Trophoblast cell (in vitro differentiated cells and primary cell): ENCODE data around the gene SRCAP.
A peak's percentile ranks its signal among the peaks of the same experiment; 100 is the strongest.

ENCODE experiments used
- DNase-seq, 2 donors: peaks; one replicate each; pipeline ENCODE4 v3.0.0-alpha.2; 2016
- H2AFZ ChIP-seq: 2 replicates; pipeline ENCODE4 v1.6.1; 2013; ENCODE audit warnings: low read length, moderate library complexity, mild to moderate bottlenecking; ENCODE audit not compliant: insufficient read depth, poor library complexity
- H2AK5ac ChIP-seq: 2 replicates; pipeline ENCODE4 v1.6.1; 2013; ENCODE audit warnings: mild to moderate bottlenecking, low read length
- H2BK120ac ChIP-seq: 2 replicates; pipeline ENCODE4 v1.6.1; 2013; ENCODE audit warnings: low read length, mild to moderate bottlenecking, moderate library complexity; ENCODE audit not compliant: insufficient read depth, poor library complexity
- H2BK12ac ChIP-seq: 2 replicates; pipeline ENCODE4 v1.6.1; 2013; ENCODE audit warnings: mild to moderate bottlenecking, low read length, moderate library complexity
- H2BK5ac ChIP-seq: 2 replicates; pipeline ENCODE4 v1.6.1; 2013; ENCODE audit warnings: low read length, low read depth, moderate library complexity, mild to moderate bottlenecking; ENCODE audit not compliant: poor library complexity
- H3K14ac ChIP-seq: 2 replicates; pipeline ENCODE4 v1.6.1; 2013; ENCODE audit warnings: mild to moderate bottlenecking, low read length
- H3K18ac ChIP-seq: 2 replicates; pipeline ENCODE4 v1.6.1; 2013; ENCODE audit warnings: mild to moderate bottlenecking, low read length
- H3K23ac ChIP-seq: 2 replicates; pipeline ENCODE4 v1.6.1; 2013; ENCODE audit warnings: low read length
- H3K27ac ChIP-seq: 2 replicates; pipeline ENCODE4 v1.5.1; 2013; ENCODE audit warnings: low read depth, mild to moderate bottlenecking, inconsistent platforms, low read length, moderate library complexity
- H3K27me3 ChIP-seq: 2 replicates; pipeline ENCODE4 v1.6.1; 2013; ENCODE audit warnings: inconsistent platforms, mild to moderate bottlenecking, low read length, moderate library complexity; ENCODE audit not compliant: insufficient read depth
- H3K36me3 ChIP-seq, 2 experiments: 1 replicate in 1 of 2; 2 replicates in 1 of 2; pipeline ENCODE4 v1.6.1; 2013; ENCODE audit warnings: low read length in 2 of 2, mild to moderate bottlenecking in 2 of 2, moderate library complexity in 1 of 2; ENCODE audit not compliant: insufficient read depth in 2 of 2, control insufficient read depth in 1 of 2
- H3K4ac ChIP-seq: 2 replicates; pipeline ENCODE4 v1.6.1; 2013; ENCODE audit warnings: low read depth, mild to moderate bottlenecking, low read length, moderate library complexity
- H3K4me1 ChIP-seq, 2 experiments: 1 replicate in 1 of 2; 2 replicates in 1 of 2; pipeline ENCODE4 v1.6.1; 2013; ENCODE audit warnings: low read length in 2 of 2, mild to moderate bottlenecking in 2 of 2, moderate library complexity in 1 of 2; ENCODE audit not compliant: insufficient read depth in 2 of 2, control insufficient read depth in 1 of 2
- H3K4me2 ChIP-seq: 2 replicates; pipeline ENCODE4 v1.6.1; 2013; ENCODE audit warnings: inconsistent platforms, mild to moderate bottlenecking, low read length, moderate library complexity
- H3K4me3 ChIP-seq: 2 replicates; pipeline ENCODE4 v1.5.1; 2013; ENCODE audit warnings: mild to moderate bottlenecking, low read depth, low read length, inconsistent platforms
- H3K79me1 ChIP-seq: one replicate; pipeline ENCODE4 v1.6.1; 2013; ENCODE audit warnings: low read length
- H3K79me2 ChIP-seq: 2 replicates; pipeline ENCODE4 v1.6.1; 2013; ENCODE audit warnings: low read length, mild to moderate bottlenecking; ENCODE audit not compliant: control insufficient read depth, insufficient read depth, poor library complexity
- H3K9ac ChIP-seq: 2 replicates; pipeline ENCODE4 v1.6.1; 2013; ENCODE audit warnings: mild to moderate bottlenecking, low read length
- H3K9me3 ChIP-seq: 2 replicates; pipeline ENCODE4 v1.6.1; 2013; ENCODE audit warnings: low read depth, mild to moderate bottlenecking, control low read depth, inconsistent platforms, low read length; ENCODE audit not compliant: insufficient read depth
- H4K12ac ChIP-seq: 2 replicates; pipeline ENCODE4 v1.6.1; 2013; ENCODE audit warnings: low read depth, mild to moderate bottlenecking, low read length, moderate library complexity
- H4K8ac ChIP-seq: 2 replicates; pipeline ENCODE4 v1.6.1; 2013; ENCODE audit warnings: low read depth, mild to moderate bottlenecking, low read length, moderate library complexity
- H4K91ac ChIP-seq: one replicate; pipeline ENCODE4 v1.6.1; 2013; ENCODE audit warnings: low read depth, mild to moderate bottlenecking, low read length, moderate library complexity
- WGBS: extraction: QIAGEN DNeasy Blood & Tissue Kit; methylation state at CpG from one replicate; pipeline ENCODE4 v1.1.7; 2013; ENCODE audit warnings: missing lambda C conversion rate; ENCODE audit not compliant: insufficient read length, insufficient coverage; ENCODE audit errors: extremely low coverage; 5-methylcytosine and 5-hydroxymethylcytosine counted together

SRCAP gene

DNA sequence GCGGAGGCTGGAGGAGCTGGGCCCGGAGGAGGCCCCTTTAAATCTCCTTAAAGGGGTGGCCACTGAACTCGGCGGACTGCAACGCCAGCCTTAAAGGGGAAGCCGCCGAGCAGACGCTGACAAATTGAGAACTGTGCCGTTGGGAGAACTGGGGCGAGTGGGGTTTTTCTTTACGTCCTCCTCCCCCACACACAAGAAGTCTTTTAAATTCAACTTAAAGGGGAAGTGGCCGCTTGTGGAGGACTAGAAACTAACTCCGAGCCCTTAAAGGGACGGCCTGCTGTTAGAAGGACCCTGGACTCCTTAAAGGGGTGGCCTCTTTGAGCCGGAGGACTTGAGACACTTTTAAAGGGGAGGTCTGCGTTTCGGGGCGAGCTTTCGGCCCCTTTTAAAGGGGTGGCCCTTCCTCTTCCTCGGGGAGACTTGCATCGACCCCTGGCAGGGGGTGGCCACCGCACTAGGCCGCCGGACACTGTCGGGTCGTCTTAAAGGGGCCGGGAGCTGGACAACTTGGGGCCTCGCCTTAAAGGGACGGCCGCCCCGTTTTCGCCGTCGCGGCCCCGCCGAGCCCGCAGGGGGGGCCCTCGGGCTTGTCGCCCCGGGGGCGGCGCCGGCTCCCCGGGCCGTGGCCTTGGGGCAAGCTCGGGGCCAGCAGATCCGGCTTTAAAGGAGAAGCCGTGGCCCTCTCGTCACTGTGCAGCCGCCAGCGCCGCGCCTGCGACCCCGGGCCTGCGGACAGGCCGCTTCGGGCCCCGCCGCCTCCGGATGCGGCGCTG, 40.1 kb upstream of the SRCAP start:
- peak overlapping the region; percentile 82 for H4K12ac ChIP-seq
- H4K8ac ChIP-seq = peak overlapping the region; percentile 89
- peaks cover 3% of the 10 kb centered on the region for H3K9me3 ChIP-seq
- no CpG with 5 or more reads among the region's 64 CpGs for WGBS
- H2BK5ac ChIP-seq = peak overlapping the region; percentile 90
- peaks cover 49 to 55% of the 10 kb centered on the region in 2 experiments for H3K36me3 ChIP-seq
- peak overlapping the region; percentile 77 for H4K91ac ChIP-seq
- H3K79me2 ChIP-seq = peaks cover 18% of the 10 kb centered on the region
- no peak overlapping the region for H2BK12ac ChIP-seq
- H2AK5ac ChIP-seq = peak overlapping the region; percentile 41
- H3K27ac ChIP-seq = peak overlapping the region; percentile 99
- H2BK120ac ChIP-seq = peak overlapping the region; percentile 69
- DNase-seq = peak; percentile 98 to 99
- H3K18ac ChIP-seq = peak overlapping the region; percentile 62
- H3K4me2 ChIP-seq = peak overlapping the region; percentile 92
- peak overlapping the region; percentile 81 for H3K9ac ChIP-seq
- peaks cover 22% of the 10 kb centered on the region for H3K79me1 ChIP-seq
- no peak overlapping the region for H3K23ac ChIP-seq
- no peaks in the 10 kb centered on the region for H3K27me3 ChIP-seq
- H3K4ac ChIP-seq = peak overlapping the region; percentile 62
- peak overlapping the region; percentile 95 for H3K4me3 ChIP-seq
- H3K14ac ChIP-seq = peak overlapping the region; percentile 78
- peaks cover 16 to 18% of the 10 kb centered on the region in 2 experiments for H3K4me1 ChIP-seq
- peak overlapping the region; percentile 50 for H2AFZ ChIP-seq

DNA sequence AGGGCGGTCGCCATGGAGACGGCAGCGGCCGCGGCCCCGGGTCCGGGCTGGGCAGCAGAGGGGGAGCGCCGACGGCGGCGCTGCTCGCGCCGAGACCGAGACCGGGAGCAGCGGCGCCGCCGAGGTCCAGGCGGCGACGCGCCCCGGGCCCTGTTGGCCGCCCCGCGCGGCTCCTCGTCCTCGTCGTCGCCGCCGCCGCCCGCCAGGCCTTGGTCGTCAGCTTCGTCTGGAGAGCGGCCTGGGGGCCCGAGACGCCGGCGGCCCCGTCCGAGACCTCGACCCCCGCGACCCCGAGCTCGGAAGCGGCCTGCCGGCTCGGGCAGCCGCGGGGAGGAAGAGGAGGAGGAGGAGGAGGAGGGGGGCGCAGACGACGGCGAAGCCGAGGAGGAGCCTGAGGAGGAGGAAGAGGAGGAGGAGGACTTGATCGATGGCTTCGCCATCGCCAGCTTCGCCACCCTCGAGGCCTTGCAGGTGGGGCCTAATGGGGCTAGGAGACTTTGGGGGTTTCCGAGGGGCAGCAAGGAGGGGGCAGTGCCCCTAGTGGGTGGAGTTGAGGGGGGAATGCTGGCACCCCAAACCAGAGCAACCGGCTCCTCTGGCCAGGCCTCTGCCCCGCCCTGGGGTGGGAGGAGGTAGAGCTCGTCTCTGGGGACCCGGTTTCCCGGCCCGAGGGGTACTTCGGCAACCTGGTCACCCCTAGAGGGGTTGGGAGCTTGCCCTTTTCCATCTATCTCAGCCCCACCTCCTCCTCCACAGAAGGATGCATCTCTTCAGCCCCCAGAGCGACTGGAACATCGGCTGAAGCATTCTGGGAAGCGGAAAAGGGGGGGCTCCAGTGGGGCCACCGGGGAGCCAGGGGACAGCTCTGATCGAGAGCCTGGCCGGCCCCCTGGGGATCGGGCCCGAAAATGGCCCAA, 39.2 kb upstream of the SRCAP start:
- Histone ChIP-seq H3K27ac (peak overlapping the region; percentile 99), H2BK5ac (peak overlapping the region; percentile 90), H3K36me3 (peaks cover 49 to 55% of the 10 kb centered on the region in 2 experiments), H3K27me3 (no peaks in the 10 kb centered on the region), H3K18ac (peak overlapping the region; percentile 62), H2BK12ac (no peak overlapping the region), H3K4ac (peak overlapping the region; percentile 81), H3K79me2 (peaks cover 18% of the 10 kb centered on the region), H3K4me3 (peak overlapping the region; percentile 95), H3K14ac (peak overlapping the region; percentile 78), H3K9ac (peak overlapping the region; percentile 81), H2AK5ac (peak overlapping the region; percentile 41), H2BK120ac (peak overlapping the region; percentile 69), H4K8ac (peak overlapping the region; percentile 89), H2AFZ (peak overlapping the region; percentile 50), H3K4me2 (peak overlapping the region; percentile 92), H4K12ac (peak overlapping the region; percentile 82), H3K79me1 (peaks cover 22% of the 10 kb centered on the region), H3K9me3 (peaks cover 3% of the 10 kb centered on the region), H4K91ac (peak overlapping the region; percentile 77), H3K23ac (no peak overlapping the region), H3K4me1 (peaks cover 16 to 18% of the 10 kb centered on the region in 2 experiments)
- no CpG with 5 or more reads among the region's 84 CpGs for WGBS
- DNase-seq = peak in 1 of 2 donors; percentile 21

DNA sequence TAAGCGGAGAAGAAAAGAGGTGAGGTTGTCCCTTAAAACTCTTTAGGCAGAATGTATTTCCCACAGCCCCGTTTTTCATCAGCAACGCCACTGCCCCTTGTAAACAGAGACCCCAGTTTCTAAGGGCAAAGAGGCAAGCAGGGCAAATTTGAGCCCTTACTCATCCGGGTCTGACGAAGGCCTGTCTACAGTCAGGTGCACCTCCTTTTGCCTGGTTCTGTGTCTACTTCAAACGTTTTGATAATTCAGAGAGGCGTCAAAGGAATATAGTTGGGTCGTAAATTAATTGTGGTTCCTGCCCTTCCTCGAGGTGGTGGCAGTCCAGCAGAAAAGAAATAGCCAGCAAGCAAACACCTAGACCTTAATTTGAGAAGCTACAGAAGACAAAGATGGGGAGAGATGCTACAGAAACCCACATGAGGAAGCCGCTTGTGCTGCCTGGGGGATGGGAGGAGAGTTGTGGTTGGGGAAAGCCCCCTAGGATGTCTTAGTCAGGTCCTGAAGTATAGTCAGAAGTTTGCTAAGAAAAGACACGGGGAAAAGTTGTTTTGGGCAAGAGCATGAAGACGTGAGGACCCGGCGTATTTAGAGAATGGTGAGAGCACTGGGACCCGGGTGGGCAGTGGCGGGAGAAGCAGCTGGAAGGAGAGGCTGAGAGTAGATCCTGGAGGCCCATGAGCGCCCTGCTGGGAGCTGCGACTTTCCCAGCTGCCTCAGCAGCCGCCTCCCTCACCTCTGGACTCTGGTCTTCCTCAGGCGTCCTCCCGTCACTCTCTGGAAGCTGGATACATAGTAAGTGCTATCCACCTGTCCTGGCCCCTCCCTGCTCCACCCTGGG, 38.3 kb upstream of the SRCAP start:
- Histone ChIP-seq H3K14ac (peak overlapping the region; percentile 78), H3K79me2 (peaks cover 18% of the 10 kb centered on the region), H3K27ac (no peak overlapping the region), H3K79me1 (peaks cover 22% of the 10 kb centered on the region), H3K4me1 (peaks cover 16 to 18% of the 10 kb centered on the region in 2 experiments), H2BK120ac (peak overlapping the region; percentile 69), H3K18ac (peak overlapping the region; percentile 37), H4K12ac (no peak overlapping the region), H3K36me3 (peaks cover 49 to 55% of the 10 kb centered on the region in 2 experiments), H3K9me3 (peaks cover 3% of the 10 kb centered on the region), H4K8ac (no peak overlapping the region), H3K27me3 (no peaks in the 10 kb centered on the region), H2BK12ac (no peak overlapping the region), H3K4me2 (peak overlapping the region; percentile 92), H2AK5ac (no peak overlapping the region), H3K9ac (no peak overlapping the region), H3K4me3 (peak overlapping the region; percentile 95), H4K91ac (peak overlapping the region; percentile 77), H3K4ac (peak overlapping the region; percentile 81), H2BK5ac (no peak overlapping the region), H3K23ac (no peak overlapping the region), H2AFZ (no peak overlapping the region)
- whole genome bisulfite sequencing = no CpG with 5 or more reads among the region's 21 CpGs
- peak in 1 of 2 donors; percentile 13 for DNase-seq

DNA sequence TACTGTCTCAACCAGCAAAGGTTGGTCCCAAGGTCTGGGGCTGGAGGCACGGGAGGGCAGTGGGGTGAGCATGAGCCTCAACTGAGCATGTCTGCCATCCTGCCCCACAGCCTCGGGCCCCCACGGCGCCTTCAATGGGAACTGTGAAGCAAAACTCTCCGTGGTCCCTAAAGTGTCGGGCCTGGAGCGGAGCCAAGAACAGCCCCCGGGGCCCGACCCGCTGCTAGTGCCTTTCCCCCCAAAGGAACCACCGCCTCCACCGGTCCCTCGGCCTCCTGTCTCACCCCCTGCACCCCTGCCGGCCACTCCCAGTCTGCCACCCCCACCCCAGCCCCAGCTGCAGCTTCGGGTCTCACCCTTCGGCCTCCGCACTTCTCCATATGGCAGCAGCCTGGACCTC, 36.5 kb upstream of the SRCAP start:
- Histone ChIP-seq H3K27me3 (no peaks in the 10 kb centered on the region), H2AFZ (no peak overlapping the region), H3K9ac (no peak overlapping the region), H2BK120ac (no peak overlapping the region), H2AK5ac (no peak overlapping the region), H3K18ac (no peak overlapping the region), H3K4me1 (peaks cover 13 to 15% of the 10 kb centered on the region in 2 experiments), H3K9me3 (peaks cover 5% of the 10 kb centered on the region), H3K23ac (no peak overlapping the region), H3K14ac (no peak overlapping the region), H2BK12ac (no peak overlapping the region), H3K27ac (no peak overlapping the region), H3K4me2 (no peak overlapping the region), H2BK5ac (no peak overlapping the region), H3K4me3 (no peak overlapping the region), H4K91ac (no peak overlapping the region), H4K8ac (no peak overlapping the region), H3K36me3 (peaks cover 60 to 67% of the 10 kb centered on the region in 2 experiments), H3K79me2 (peaks cover 18% of the 10 kb centered on the region), H3K79me1 (peaks cover 20% of the 10 kb centered on the region), H4K12ac (no peak overlapping the region), H3K4ac (no peak overlapping the region)
- WGBS = no CpG with 5 or more reads among the region's 17 CpGs
- no peak for DNase-seq
